ENCODE measurements around the gene COA4. TPM values are rescaled to one million over a fixed set of nuclear protein-coding genes. Genes with fewer than 3 reads are reported as not detected.
A peak's percentile ranks its signal among the peaks of the same experiment; 100 is the strongest.
"Not testable (repeated sequence)": the region's sequence is repeated elsewhere in the genome, so short reads cannot be mapped to it uniquely, and the experiment has no call there.

COA4 gene
- 66.9 TPM for polyA plus RNA-seq

- peaks cover 19 to 23% (median 21%) of the 10 kb centered on the region in 3 donors for H3K4me1 Mint-ChIP-seq
- H3K4me3 Mint-ChIP-seq: peak within 1 kb of the TSS; percentile 94 to 100 (median 97)
- no peaks in the 10 kb centered on the region for H3K9me3 Mint-ChIP-seq
- H3K27ac Mint-ChIP-seq: peak within 1 kb of the TSS; percentile 81 to 97 (median 97)
- H3K27me3 Mint-ChIP-seq: no peaks in the 10 kb centered on the region
- peaks cover 2% of the 10 kb centered on the region for H3K36me3 Mint-ChIP-seq
These were observed at the start of gene COA4, which contains the start of gene PAAF1 for GRCh38 chr11:73876424-73877310. TSS of gene COA4 (minus strand) at chr11:73876846. CDS start at chr11:73873378, 3,468 bp downstream. TSS of gene PAAF1 (plus strand) at chr11:73876999. CDS start at chr11:73877022, 23 bp downstream.

DNA sequence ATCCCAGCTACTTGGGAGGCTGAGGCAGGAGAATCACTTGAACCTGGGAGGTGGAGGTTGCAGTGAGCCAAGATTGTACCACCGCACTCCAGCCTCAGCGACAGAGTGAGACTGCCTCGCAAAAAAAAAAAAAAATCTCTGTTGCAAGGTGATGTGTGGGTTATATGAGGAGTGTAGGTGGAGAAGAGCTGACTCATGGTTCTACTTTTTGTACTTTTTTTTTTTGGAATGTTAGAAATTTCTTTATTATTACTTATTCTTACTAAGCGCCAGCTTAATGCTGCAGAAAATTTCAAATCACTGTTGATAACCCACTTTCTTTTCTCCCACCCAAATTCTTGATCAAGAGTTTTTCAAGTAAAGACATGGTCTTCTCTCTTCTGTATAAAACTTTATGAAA lies 44.5 kb upstream of the COA4 start:
- no peaks in the 10 kb centered on the region for H3K9me3 Mint-ChIP-seq
- no peak overlapping the region for H3K27ac Mint-ChIP-seq
- no peak overlapping the region for H3K4me3 Mint-ChIP-seq
- no peaks in the 10 kb centered on the region for H3K4me1 Mint-ChIP-seq
- H3K27me3 Mint-ChIP-seq: no peaks in the 10 kb centered on the region
- peaks cover 20% of the 10 kb centered on the region for H3K36me3 Mint-ChIP-seq

DNA sequence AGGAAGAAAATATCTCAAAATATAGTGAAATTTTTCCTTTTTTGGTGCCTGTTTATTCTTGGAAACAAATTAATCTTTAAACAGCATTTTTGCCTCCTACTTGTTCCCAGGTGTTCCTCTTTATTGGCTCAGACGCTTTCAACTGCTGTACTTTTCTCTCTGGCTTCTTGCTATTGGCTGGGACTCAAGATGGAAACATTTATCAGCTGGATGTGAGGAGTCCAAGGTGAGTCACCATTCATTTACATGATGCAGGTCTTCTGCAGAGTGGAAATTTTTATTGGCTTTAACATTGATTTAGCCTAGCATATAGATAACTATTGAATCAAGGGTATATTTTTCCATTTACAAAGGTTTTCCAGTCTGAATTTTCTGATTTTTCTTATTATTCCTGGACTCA lies 39.8 kb upstream of the COA4 start:
- Mint-ChIP-seq H3K9me3 (no peaks in the 10 kb centered on the region), H3K4me3 (no peak overlapping the region), H3K27ac (peak overlapping the region in 1 of 3 donors; percentile 81), H3K4me1 (peaks cover 0 to 2% (median 0%) of the 10 kb centered on the region in 3 donors), H3K36me3 (peaks cover 19% of the 10 kb centered on the region), H3K27me3 (no peaks in the 10 kb centered on the region)

GRCh38 chr11:73914284-73914683 lies 37.6 kb upstream of the COA4 start:
- Mint-ChIP-seq H3K4me1 (peaks cover 0 to 2% (median 0%) of the 10 kb centered on the region in 3 donors), H3K4me3 (no peak overlapping the region), H3K9me3 (no peaks in the 10 kb centered on the region), H3K27ac (no peak overlapping the region), H3K36me3 (peaks cover 19% of the 10 kb centered on the region), H3K27me3 (no peaks in the 10 kb centered on the region)

DNA sequence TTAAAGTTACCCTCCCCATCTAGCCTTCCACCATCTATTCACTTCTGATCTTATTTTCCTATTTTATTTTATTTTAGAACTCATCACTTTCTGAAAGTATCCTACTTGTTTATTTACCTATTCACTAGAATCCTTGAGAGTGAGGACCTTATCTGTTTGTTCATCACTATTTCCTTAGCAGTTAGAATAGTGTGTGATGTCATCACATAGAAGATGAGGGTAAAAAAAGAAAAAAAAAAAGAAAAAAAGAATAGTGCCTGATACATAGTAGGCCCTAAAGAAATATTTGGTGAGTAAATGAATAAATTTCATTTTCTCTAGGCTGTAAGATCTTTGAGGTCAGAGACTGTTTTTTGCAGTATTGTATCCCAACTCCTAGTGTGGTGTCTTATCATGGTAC lies 36.8 kb upstream of the COA4 start:
- Mint-ChIP-seq H3K9me3 (no peaks in the 10 kb centered on the region), H3K27ac (no peak overlapping the region), H3K27me3 (no peaks in the 10 kb centered on the region), H3K4me1 (peaks cover 0 to 2% (median 0%) of the 10 kb centered on the region in 3 donors), H3K36me3 (peaks cover 12% of the 10 kb centered on the region), H3K4me3 (no peak overlapping the region)

DNA sequence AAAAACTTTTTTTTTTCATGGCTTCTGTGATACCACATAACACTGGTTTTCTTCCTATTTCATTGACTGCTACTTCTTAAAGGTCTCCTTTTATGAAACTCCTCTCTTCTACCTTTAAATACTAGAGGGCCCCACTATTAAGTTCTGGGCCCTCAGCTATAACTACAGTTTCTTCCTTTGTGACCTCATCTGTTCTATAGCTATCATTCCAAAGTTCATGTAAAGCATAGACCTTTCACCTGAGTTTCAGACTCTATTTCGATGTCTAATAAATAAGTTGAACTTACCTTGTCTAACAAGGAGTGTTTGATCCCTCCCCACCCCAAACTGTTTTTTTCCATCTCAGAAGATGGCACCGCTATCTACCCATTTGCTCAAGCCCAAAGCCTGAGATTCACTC lies 35.4 kb upstream of the COA4 start:
- no peaks in the 10 kb centered on the region for H3K27me3 Mint-ChIP-seq
- peaks cover 0 to 2% (median 0%) of the 10 kb centered on the region in 3 donors for H3K4me1 Mint-ChIP-seq
- no peaks in the 10 kb centered on the region for H3K9me3 Mint-ChIP-seq
- H3K36me3 Mint-ChIP-seq: peaks cover 11% of the 10 kb centered on the region
- H3K4me3 Mint-ChIP-seq: no peak overlapping the region
- H3K27ac Mint-ChIP-seq: no peak overlapping the region

- Mint-ChIP-seq H3K27me3 (no peaks in the 10 kb centered on the region), H3K27ac (no peak overlapping the region), H3K4me3 (no peak overlapping the region), H3K9me3 (no peaks in the 10 kb centered on the region), H3K36me3 (peaks cover 10% of the 10 kb centered on the region), H3K4me1 (peaks cover 0 to 2% (median 0%) of the 10 kb centered on the region in 3 donors)
These were observed 30.5 kb upstream of the COA4 start for GRCh38 chr11:73907191-73907590.

- H3K27me3 Mint-ChIP-seq: no peaks in the 10 kb centered on the region
- H3K36me3 Mint-ChIP-seq: peaks cover 14% of the 10 kb centered on the region
- no peak overlapping the region for H3K27ac Mint-ChIP-seq
- H3K9me3 Mint-ChIP-seq: no peaks in the 10 kb centered on the region
- H3K4me1 Mint-ChIP-seq: no peaks in the 10 kb centered on the region
- H3K4me3 Mint-ChIP-seq: no peak overlapping the region
These were observed 25.7 kb upstream of the COA4 start for GRCh38 chr11:73902303-73902702.

DNA sequence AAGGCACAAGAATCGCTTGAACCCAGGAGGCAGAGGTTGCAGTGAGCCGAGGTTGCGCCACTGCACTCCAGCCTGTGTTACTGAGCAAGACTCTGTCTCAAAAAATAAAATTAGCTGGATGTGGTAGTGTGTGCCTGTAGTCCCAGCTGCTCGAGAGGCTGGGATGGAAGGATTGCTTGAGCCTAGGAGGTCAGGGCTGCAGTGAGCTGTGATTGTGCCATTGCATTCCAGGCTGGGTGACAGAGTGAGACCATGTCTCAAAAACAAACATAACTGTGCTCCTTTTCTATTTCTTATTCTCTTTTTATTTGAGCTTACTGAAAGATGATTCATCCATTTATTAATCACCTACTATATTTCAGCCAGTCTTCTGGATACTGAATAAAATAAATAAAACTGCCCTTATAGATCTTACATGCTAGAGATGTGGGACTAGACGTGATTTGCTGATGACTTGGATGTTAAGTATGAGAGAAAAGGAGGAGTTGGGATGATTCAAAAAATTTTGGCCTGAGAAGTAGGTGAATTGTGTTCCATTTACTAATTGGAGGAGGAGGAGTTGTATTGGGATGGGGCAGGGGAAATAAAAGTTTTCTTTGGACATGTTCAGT lies 18.2 kb upstream of the COA4 start:
- Mint-ChIP-seq H3K36me3 (peaks cover 5% of the 10 kb centered on the region), H3K27me3 (no peaks in the 10 kb centered on the region), H3K27ac (no peak overlapping the region), H3K9me3 (no peaks in the 10 kb centered on the region), H3K4me1 (no peaks in the 10 kb centered on the region), H3K4me3 (no peak overlapping the region)

- no peaks in the 10 kb centered on the region for H3K9me3 Mint-ChIP-seq
- H3K27ac Mint-ChIP-seq: no peak overlapping the region
- no peak overlapping the region for H3K4me3 Mint-ChIP-seq
- peaks cover 7% of the 10 kb centered on the region for H3K36me3 Mint-ChIP-seq
- H3K27me3 Mint-ChIP-seq: no peaks in the 10 kb centered on the region
- no peaks in the 10 kb centered on the region for H3K4me1 Mint-ChIP-seq
These were observed 16.4 kb upstream of the COA4 start for GRCh38 chr11:73893041-73893440.

- no peak overlapping the region for H3K4me3 Mint-ChIP-seq
- peaks cover 14% of the 10 kb centered on the region for H3K36me3 Mint-ChIP-seq
- H3K27me3 Mint-ChIP-seq: no peaks in the 10 kb centered on the region
- no peaks in the 10 kb centered on the region for H3K9me3 Mint-ChIP-seq
- H3K27ac Mint-ChIP-seq: no peak overlapping the region
- peaks cover 0 to 4% (median 1%) of the 10 kb centered on the region in 3 donors for H3K4me1 Mint-ChIP-seq
These were observed 12.9 kb upstream of the COA4 start for GRCh38 chr11:73889536-73889935.

DNA sequence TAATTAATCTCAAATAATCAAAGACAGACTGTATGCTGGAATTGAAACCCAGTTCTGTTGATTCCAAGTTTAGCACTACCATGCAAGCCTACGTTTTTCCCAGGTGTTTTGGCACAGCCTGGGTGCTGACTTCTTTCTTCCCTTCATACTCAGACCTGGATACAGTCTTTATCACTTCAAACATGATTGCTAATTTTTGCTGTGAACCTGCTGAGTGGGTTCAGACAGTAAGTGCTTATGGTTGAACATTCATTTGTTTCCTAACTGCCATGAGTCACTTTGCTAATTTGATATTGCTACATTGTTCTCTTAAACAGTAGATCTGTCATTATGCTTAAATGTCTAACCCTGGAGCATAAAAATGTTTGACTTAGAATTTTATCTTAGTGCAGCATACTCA lies 12.4 kb upstream of the COA4 start:
- no peaks in the 10 kb centered on the region for H3K9me3 Mint-ChIP-seq
- peaks cover 14% of the 10 kb centered on the region for H3K36me3 Mint-ChIP-seq
- no peaks in the 10 kb centered on the region for H3K27me3 Mint-ChIP-seq
- no peak overlapping the region for H3K27ac Mint-ChIP-seq
- H3K4me3 Mint-ChIP-seq: no peak overlapping the region
- H3K4me1 Mint-ChIP-seq: peaks cover 0 to 4% (median 1%) of the 10 kb centered on the region in 3 donors

DNA sequence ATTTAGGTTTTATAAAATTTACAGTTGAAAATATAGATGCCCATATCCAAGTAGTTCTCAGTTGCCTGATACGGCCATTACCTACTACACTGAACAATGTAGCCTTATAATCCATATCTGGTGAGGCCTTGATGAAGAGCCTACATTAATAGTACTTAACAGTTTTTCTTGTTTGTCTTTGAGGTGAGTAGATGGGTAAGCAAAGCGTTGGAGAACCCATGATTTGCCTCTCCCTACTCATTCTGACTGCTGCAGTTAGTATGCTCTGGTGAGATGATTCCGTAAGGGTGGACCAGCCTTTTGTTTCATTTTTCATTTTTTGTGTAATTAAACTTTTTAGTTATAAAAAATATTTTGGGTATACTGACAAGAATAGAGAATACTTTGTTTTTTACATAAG lies 11.6 kb upstream of the COA4 start:
- Mint-ChIP-seq H3K9me3 (no peaks in the 10 kb centered on the region), H3K36me3 (peaks cover 14% of the 10 kb centered on the region), H3K4me3 (no peak overlapping the region), H3K27ac (no peak overlapping the region), H3K27me3 (no peaks in the 10 kb centered on the region), H3K4me1 (peaks cover 0 to 4% (median 1%) of the 10 kb centered on the region in 3 donors)

GRCh38 chr11:73883856-73884255 lies 7.2 kb upstream of the COA4 start:
- H3K27me3 Mint-ChIP-seq: no peaks in the 10 kb centered on the region
- peaks cover 9% of the 10 kb centered on the region for H3K36me3 Mint-ChIP-seq
- no peak overlapping the region for H3K27ac Mint-ChIP-seq
- H3K9me3 Mint-ChIP-seq: no peaks in the 10 kb centered on the region
- H3K4me1 Mint-ChIP-seq: peaks cover 0 to 4% (median 4%) of the 10 kb centered on the region in 3 donors
- no peak overlapping the region for H3K4me3 Mint-ChIP-seq

DNA sequence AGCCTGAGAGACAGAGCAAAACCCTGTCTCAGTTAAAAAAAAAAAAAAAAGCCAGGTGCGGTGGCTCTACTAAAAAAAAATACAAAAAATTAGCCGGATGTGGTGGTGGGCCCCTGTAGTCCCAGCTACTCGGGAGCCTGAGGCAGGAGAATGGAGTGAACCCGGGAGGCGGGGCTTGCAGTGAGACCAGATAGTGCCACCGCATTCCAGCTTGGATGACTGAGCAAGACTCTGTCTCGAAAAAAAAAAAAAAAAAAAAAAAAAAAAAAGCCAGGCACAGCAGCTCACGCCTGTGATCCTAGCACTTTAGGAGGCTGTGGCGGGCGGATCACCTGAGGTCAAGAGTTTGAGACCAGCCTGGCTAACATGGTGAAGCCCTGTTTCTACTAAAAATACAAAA lies 3.8 kb upstream of the COA4 start:
- peaks cover 11 to 16% (median 13%) of the 10 kb centered on the region in 3 donors for H3K4me1 Mint-ChIP-seq
- H3K27ac Mint-ChIP-seq, H3K4me3 Mint-ChIP-seq, H3K36me3 Mint-ChIP-seq, H3K27me3 Mint-ChIP-seq, H3K9me3 Mint-ChIP-seq: not testable (repeated sequence)
